Upper lobe of right lung (tissue), 1 donor: ENCODE measurements around the gene DLST. TPM values are rescaled to one million over a fixed set of nuclear protein-coding genes. Genes with fewer than 3 reads are reported as not detected.

ENCODE experiments used
- ATAC-seq: fragments of 200-7000 bp; cut with Tn5 transposase; one replicate; pipeline ENCODE4 v1.9.1; 2020; ENCODE audit warnings: mild to moderate bottlenecking, moderate library complexity
- DNase-seq: peaks from one replicate; pipeline ENCODE4 v3.0.0-alpha.2; 2020
- H3K27ac ChIP-seq: fragments of 200-600 bp; one replicate; pipeline ENCODE4 v1.8.0; 2022
- H3K27me3 ChIP-seq: fragments of 200-600 bp; one replicate; pipeline ENCODE4 v1.8.0; 2022; ENCODE audit warnings: mild to moderate bottlenecking
- H3K36me3 ChIP-seq: fragments of 200-600 bp; one replicate; pipeline ENCODE4 v1.8.0; 2022
- H3K4me1 ChIP-seq: fragments of 200-600 bp; one replicate; pipeline ENCODE4 v1.8.0; 2022
- H3K4me3 ChIP-seq: fragments of 200-600 bp; one replicate; pipeline ENCODE4 v1.8.0; 2022; ENCODE audit warnings: mild to moderate bottlenecking
- H3K9me3 ChIP-seq: fragments of 200-600 bp; one replicate; pipeline ENCODE4 v1.8.0; 2022
- intact Hi-C: fragments of 100-400 bp; cut with DNase I; formaldehyde crosslinking; loops from one replicate; pipeline ENCODE4 v1.11.0; 2022
- long read RNA-seq: library from polyadenylated mRNA; unstranded; transcript quantifications from one replicate; pipeline ENCODE4 v2.0.0, GENCODE V29; 2021
- total RNA-seq: library from RNA; stranded (reverse); fragmentation: NEBNext Ultra II Directional; extraction: Animal tissue kit (Norgen Biotek cat#: 25700); gene quantifications from one replicate; pipeline ENCODE4 v1.2.1, GENCODE V29; 2021
- TF ChIP-seq, protein P1 (sequence below): fragments of 200-600 bp; IDR thresholded peaks from one replicate; pipeline ENCODE4 v1.8.0; 2022; ENCODE audit warnings: antibody characterized with exemption
- donor health status: DM: no; HTN: yes; CAD: no; lungs with severe emphysema.

DLST gene
- total RNA-seq: 90.1 TPM
- long read RNA-seq, partial matches to known transcripts: 0 of 3 reads
- long read RNA-seq, other reads (novel, unspliced or antisense): 1 of 3 reads

DNA sequence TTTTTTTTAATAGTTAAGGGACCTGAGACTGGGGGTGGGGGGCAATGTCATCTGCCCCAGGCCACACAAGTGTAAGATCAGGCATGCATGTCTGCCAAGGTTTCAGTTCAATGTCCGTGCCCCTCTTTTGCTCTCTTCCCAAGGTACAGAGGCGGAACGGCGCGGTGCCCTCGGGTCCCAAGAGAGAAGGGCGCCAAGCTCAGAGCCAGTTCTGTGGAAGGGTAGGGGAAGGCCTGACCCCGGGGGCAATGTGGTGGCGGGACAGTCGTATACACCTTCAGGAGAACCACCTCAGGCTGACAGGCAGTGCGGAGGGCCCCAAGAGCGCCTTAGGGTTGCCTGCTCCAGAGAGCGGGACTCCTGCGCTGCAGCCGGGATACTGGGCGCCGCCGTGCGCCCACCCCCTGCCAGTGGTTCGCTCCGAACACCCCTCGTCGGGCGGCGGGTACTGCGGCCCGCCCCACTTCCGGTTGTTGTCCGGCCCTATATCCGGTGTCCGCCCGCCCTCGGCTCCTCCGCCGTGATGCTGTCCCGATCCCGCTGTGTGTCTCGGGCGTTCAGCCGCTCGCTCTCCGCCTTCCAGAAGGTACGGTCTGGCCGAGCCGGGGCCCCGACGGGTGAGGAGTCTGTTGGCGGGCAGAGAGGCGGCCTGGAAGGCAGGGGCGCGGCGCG is at the start of gene DLST:
TSS of gene DLST (plus strand) at position 486 of the 672 bp plus-strand sequence. CDS start at position 524, 38 bp downstream.
- Histone ChIP-seq H3K36me3 (peaks cover 12% of the 10 kb centered on the region), H3K4me3 (peak within 1 kb of the TSS; percentile 93), H3K27ac (peak within 1 kb of the TSS; percentile 96), H3K27me3 (no peaks in the 10 kb centered on the region), H3K9me3 (no peaks in the 10 kb centered on the region), H3K4me1 (peaks cover 43% of the 10 kb centered on the region)
- TF ChIP-seq, protein P1, sequence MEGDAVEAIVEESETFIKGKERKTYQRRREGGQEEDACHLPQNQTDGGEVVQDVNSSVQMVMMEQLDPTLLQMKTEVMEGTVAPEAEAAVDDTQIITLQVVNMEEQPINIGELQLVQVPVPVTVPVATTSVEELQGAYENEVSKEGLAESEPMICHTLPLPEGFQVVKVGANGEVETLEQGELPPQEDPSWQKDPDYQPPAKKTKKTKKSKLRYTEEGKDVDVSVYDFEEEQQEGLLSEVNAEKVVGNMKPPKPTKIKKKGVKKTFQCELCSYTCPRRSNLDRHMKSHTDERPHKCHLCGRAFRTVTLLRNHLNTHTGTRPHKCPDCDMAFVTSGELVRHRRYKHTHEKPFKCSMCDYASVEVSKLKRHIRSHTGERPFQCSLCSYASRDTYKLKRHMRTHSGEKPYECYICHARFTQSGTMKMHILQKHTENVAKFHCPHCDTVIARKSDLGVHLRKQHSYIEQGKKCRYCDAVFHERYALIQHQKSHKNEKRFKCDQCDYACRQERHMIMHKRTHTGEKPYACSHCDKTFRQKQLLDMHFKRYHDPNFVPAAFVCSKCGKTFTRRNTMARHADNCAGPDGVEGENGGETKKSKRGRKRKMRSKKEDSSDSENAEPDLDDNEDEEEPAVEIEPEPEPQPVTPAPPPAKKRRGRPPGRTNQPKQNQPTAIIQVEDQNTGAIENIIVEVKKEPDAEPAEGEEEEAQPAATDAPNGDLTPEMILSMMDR: no peak
- ATAC-seq (peak; percentile 99), DNase-seq (peak; percentile 94)
- intact Hi-C loops: no loop called here

DNA sequence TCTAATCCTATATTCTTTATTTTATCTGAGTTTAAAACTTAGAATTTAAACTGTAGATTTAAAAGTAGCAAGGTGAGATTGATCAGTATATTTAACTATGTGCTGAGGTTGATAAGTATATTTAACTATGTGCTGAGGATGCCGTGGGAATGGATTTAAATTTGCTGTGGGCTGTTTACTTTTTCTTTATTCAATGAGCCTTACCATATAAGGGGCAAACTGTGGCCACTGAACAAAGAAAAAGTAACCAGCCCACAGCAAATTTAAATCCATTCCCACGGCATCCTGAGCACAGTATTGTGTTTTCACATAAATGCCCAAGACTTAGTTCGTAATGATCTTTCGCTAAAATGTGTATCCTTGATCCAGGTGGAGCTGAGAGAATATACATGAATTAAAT is 48.9 kb upstream of the DLST start:
- intact Hi-C loops: no loop called here
- DNase-seq (no peak), ATAC-seq (no peak)
- Histone ChIP-seq H3K4me1 (peaks cover 6% of the 10 kb centered on the region), H3K4me3 (no peak overlapping the region), H3K27ac (no peak overlapping the region), H3K27me3 (no peaks in the 10 kb centered on the region), H3K36me3 (peaks cover 36% of the 10 kb centered on the region), H3K9me3 (no peaks in the 10 kb centered on the region)
- TF ChIP-seq, protein P1: no peak

DNA sequence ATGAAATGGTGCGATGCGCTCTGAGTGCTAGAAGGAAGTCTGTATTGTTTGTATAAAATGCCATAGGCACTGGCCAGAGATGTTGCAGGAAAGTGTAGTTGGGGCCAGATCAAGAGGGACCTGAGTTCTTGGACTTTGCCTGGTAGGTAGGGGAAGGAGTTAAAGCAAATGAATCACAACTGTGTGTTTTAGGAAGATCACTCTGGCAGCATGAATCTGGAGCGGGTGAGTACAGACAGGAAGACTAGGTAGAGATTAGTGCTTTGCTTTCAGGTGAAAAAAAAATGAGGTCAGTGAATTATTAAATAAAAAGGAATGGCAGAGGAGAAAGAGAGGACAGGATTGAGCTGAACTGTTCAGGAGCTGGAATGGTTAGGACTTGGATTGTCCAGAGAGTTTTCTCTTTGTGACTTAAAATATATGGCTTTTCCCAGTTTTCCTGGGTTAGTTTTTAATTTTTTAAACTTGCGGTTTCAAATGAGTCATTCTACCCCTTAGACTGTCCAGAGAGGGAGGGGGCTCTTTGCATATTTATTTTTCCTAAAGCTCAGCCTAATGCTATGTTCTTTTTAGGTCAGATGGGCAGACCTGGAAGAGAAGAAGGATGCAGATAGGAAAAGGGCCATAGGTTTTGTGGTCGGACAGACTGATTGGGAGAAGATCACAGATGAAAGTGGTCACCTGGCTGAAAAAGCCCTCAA is 46.9 kb upstream of the DLST start:
- Histone ChIP-seq H3K36me3 (peaks cover 27% of the 10 kb centered on the region), H3K4me3 (no peak overlapping the region), H3K4me1 (peaks cover 15% of the 10 kb centered on the region), H3K9me3 (no peaks in the 10 kb centered on the region), H3K27me3 (no peaks in the 10 kb centered on the region), H3K27ac (no peak overlapping the region)
- intact Hi-C loops: no loop called here
- ATAC-seq (no peak), DNase-seq (no peak)
- TF ChIP-seq, protein P1: no peak

DNA sequence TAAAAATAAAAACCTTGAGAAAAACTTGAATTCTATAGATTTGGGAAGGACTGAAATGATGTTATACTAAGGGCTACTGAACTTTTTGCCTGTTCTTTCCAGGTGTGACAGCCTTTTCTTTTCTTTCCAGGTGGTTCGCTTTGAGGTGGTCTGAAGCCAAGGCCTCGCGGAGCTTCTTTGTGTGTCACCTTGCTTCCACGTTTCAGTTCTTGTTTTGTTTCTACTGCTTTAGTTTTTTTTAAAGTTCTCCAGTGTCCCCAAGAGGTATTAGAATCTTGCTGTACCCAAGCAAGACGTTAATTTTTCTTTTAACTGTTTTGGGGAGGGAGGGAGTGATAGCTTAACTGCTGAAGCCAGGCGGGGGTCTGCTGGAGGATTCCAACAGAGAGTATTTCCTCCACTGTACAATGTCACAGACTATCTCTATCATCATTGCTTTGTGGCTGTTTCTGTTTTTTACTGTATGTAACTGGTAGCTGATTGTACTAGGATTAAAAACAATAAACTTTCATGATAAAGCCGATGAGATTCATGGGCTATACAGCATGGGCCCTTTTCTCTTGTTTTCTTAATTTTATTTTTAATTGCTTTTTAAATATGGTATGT is 46.0 kb upstream of the DLST start:
- no peak overlapping the region for H3K27ac ChIP-seq
- intact Hi-C loops: no loop called here
- ATAC-seq (no peak), DNase-seq (no peak)
- H3K4me3 ChIP-seq: no peak overlapping the region
- H3K36me3 ChIP-seq: peaks cover 21% of the 10 kb centered on the region
- TF ChIP-seq, protein P1: no peak
- peaks cover 15% of the 10 kb centered on the region for H3K4me1 ChIP-seq
- H3K27me3 ChIP-seq: no peaks in the 10 kb centered on the region
- no peaks in the 10 kb centered on the region for H3K9me3 ChIP-seq

DNA sequence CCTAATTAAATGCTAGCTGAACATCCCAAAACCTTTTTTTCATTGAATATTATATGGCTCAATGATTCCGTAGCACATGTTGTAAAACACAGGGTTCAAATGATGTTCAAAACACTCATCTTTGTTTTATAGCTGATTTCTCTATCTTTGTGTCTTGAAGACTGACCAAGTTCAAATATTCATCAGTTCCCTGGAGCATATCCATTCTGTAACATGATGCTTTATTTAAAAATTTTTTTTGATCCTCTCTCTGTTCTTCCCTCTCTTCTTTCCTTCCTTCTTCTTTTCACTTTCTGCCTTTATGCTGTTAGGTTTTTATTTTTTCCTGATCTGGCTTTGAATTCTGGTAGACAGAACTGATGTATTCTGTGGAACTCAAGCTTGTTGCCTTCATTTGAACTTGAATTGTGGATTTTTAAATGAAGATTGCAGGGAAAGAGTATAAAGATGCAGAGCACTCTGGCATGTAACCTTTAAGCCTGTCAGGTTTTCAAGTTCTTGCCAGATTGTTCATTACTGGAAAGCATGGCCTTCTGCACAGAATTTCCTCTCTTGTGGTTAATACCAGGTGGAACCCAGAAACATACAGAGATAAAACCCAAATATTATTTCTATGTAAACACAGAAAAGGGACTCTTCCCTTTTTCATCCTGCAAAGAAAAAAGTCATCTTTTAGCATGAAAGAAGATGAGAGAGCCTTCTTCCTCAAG is 45.3 kb upstream of the DLST start:
- H3K4me3 ChIP-seq: no peak overlapping the region
- TF ChIP-seq, protein P1: no peak
- peaks cover 23% of the 10 kb centered on the region for H3K36me3 ChIP-seq
- no peak overlapping the region for H3K27ac ChIP-seq
- H3K4me1 ChIP-seq: peaks cover 15% of the 10 kb centered on the region
- intact Hi-C loops: no loop called here
- H3K27me3 ChIP-seq: no peaks in the 10 kb centered on the region
- ATAC-seq: no peak
- DNase-seq: no peak
- no peaks in the 10 kb centered on the region for H3K9me3 ChIP-seq
